Measurements from ENCODE around the gene NACAD.
"Not testable (repeated sequence)": the region's sequence is repeated elsewhere in the genome, so short reads cannot be mapped to it uniquely, and the experiment has no call there.

Gene NACAD

GRCh38 chr7:45053401-45053800 lies 35.4 kb downstream of the NACAD start:
- no peak for DNase-seq

GRCh38 chr7:45052011-45052410 lies 36.8 kb downstream of the NACAD start:
- DNase-seq = no peak

GRCh38 chr7:45050198-45050597 lies 38.6 kb downstream of the NACAD start:
- no peak for DNase-seq

DNA sequence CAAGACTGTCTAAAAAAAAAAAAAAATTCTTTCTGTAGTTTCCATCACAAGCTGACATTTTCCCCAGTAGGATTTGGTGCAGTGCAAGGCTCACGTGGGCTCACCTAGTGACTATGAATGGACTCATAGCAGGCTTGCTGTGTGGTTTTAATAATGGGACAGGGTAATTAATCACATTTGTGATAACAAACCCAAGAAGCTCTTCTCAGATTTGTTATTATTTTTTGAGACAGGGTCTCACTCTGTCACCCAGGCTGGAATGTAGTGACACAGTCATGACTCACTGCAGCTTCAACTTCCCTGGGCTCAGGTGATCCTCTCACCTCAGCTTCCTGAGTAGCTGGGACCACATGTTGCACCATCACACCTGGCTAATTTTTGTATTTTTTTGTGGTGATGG lies 40.0 kb downstream of the NACAD start:
- no peak for DNase-seq

DNA sequence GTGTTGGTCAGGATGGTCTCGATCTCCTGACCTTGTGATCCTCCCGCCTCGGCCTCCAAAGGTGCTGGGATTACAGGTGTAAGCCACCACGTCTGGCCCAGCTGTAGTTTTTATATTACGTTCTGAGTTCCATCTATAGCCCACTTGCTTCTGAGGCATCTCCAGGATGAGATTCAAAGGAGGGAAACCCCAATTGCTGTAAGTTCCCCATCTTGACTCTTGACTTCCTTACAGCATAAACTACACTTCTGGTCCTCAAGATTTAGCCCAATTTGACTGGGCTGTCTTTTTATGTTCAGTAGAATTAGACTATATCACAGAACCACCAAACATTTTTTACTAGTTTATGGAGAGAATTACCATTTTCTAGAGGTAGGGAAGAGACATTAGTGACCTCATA lies 44.4 kb downstream of the NACAD start:
- no peak for DNase-seq

GRCh38 chr7:45039106-45039505 lies 49.7 kb downstream of the NACAD start:
- no peak for DNase-seq

DNA sequence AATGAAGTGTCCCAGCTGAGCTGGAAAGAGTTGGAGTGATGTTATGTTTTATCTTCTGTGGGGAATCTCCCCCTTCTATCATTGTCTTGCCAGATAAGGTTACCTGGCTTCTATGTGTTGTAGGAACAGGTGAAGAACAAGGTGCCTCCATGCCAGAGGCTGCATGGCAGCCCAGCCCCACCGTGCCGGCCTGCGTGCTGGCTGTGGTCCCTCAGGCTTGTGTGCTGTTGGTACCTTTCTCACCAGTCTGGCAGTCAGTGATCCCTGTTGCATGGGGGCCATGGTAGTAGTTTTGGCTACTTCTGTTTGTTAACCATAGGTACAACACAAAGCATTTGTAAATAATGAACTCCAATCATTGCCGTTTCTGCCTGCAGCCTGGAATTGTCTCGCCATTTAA lies 50.9 kb downstream of the NACAD start:
- no peak for DNase-seq

DNA sequence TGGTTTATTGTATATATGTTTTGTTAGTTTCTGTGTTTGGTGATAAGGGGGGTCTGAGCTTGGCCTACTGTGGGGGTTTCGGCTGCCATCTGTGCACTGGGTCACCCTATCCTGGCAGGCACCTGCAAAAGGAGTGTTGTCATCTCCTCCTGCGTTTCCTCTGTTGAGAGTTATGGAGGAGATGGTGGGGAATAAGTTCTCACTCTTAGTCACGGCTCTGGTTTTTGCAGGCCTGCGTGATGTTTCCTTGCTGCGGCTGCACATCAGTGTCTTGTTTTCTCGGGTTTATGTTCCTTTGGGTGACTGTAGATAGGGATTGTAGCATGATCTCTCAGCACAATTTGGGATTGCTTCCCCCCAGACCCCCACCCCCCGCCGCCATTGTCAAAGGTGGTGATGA lies 52.0 kb downstream of the NACAD start:
- DNase-seq = peak in 1 of 2 experiments; percentile 51

DNA sequence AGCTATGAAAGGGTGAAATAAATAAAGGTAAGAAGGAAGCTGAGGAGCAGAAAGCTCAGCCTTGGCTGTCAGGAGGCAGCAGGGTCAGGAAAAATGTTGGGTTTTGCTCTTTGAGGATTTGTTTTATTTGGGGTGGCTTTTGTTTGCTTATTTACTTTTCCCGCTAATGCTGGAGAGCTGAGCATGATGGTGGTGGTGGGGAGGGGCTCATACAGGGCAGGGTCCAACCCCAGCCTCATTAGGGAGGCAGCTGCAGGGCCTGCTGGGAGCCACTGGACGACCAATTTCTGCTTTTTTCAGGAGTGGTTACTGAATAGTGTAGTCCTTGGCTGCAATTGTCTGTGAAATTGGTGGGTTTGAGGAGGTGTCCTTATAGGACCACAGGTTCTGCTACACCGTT lies 52.5 kb downstream of the NACAD start:
- no peak for DNase-seq

- DNase-seq = peak in 1 of 2 experiments; percentile 34
Measured at GRCh38 chr7:45035893-45036292, 52.9 kb downstream of the NACAD start.

DNA sequence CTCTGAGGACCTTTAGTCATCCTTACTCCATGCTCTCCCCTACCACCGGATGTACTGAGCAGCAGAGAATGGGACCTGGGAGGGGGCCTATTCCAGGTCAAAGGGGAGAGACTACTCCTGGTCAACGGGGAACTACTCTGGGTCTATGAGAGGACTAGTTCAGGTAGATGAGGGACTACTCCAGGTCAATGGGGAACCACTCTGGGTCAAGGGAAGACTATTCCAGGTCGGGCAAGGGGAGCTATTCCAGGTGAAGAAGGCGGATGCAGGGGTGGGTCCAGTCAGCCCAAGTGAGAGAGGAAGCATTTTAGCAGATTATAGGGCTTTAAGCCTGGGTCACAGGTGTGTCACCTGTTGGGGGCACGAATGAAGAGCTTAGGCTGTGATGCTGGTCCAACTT lies 53.4 kb downstream of the NACAD start:
- DNase-seq = no peak

GRCh38 chr7:45034710-45035109 lies 54.1 kb downstream of the NACAD start:
- DNase-seq = not testable (repeated sequence)

GRCh38 chr7:45033931-45034290 lies 54.9 kb downstream of the NACAD start:
- DNase-seq = no peak

GRCh38 chr7:45033261-45033930 lies 55.4 kb downstream of the NACAD start:
- DNase-seq = peak in 1 of 2 experiments; percentile 27

GRCh38 chr7:45032421-45032820 lies 56.3 kb downstream of the NACAD start:
- no peak for DNase-seq

- no peak for DNase-seq
Measured at GRCh38 chr7:45031829-45032228, 56.9 kb downstream of the NACAD start.

Measured in activated CD4-positive, alpha-beta T cell treated with anti-CD3 and anti-CD28 coated beads, Interleukin-2, amount 50 U/mL, for 48 hours (primary cell).